ENCODE results near the gene BDH1. TPM values are rescaled to one million over a fixed set of nuclear protein-coding genes. Genes with fewer than 3 reads are reported as not detected.

Gene BDH1
- polyA plus RNA-seq, 1 donor (not counting 4 experiments of a cell fraction or from before 2014, with no cell fraction given): 30.2 TPM

DNA sequence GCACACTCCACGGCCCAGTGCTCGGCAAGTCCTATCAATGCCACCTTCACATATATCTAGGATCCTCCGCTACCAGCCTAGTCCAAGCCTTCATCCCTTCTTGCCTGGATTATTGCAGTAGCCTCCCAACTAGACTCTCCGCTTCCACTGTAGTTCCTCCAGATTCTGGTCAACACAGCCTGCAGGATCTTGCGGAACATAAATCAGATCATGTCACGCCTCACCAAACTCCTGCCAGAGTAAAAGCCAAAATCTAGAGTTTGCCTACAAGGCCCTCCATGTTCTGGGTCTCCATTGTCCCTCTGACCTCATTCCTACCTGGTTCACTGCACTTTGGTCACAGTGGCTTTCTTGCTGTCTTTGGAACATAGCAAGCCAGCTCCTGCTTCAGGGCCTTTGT lies 3.6 kb downstream of the BDH1 start:
- Histone ChIP-seq H3K9ac (ENCODE audit: control insufficient read depth, extremely low read depth, insufficient read depth, low read length) (no peak overlapping the region), H3K4me2 (ENCODE audit: control insufficient read depth, extremely low read depth, insufficient read depth, low read depth, low read length) (no peak overlapping the region), H3K27me3 (ENCODE audit: control insufficient read depth, extremely low read depth, insufficient read depth, low read length) (no peaks in the 10 kb centered on the region), H2AFZ (ENCODE audit: control insufficient read depth, low read length) (no peak overlapping the region), H3K9me1 (ENCODE audit: control insufficient read depth, extremely low read depth, insufficient read depth, low read length) (no peaks in the 10 kb centered on the region), H3K4me3 (ENCODE audit: control insufficient read depth in 2 of 3, extremely low read depth in 1 of 3, insufficient read depth in 2 of 3, low read depth in 1 of 3, low read length in 3 of 3) (no peak overlapping the region), H3K9me3 (ENCODE audit: control insufficient read depth, low read depth, low read length) (no peaks in the 10 kb centered on the region), H4K20me1 (ENCODE audit: control insufficient read depth, extremely low read depth, insufficient read depth, low read length) (no peaks in the 10 kb centered on the region), H3K27ac (ENCODE audit: control insufficient read depth, insufficient read depth, low read length) (no peak overlapping the region), H3K4me1 (ENCODE audit: control insufficient read depth, extremely low read depth, insufficient read depth, low read length) (peaks cover 20% of the 10 kb centered on the region), H3K79me2 (ENCODE audit: control insufficient read depth, insufficient read depth, low read length) (peaks cover 18% of the 10 kb centered on the region), H3K36me3 (ENCODE audit: control insufficient read depth in 2 of 2, extremely low read depth in 1 of 2, insufficient read depth in 2 of 2, low read length in 2 of 2) (peaks cover 0 to 20% of the 10 kb centered on the region in 2 experiments)
- DNase-seq (ENCODE audit: low read depth, low spot score): no peak
- TF ChIP-seq, protein P1, sequence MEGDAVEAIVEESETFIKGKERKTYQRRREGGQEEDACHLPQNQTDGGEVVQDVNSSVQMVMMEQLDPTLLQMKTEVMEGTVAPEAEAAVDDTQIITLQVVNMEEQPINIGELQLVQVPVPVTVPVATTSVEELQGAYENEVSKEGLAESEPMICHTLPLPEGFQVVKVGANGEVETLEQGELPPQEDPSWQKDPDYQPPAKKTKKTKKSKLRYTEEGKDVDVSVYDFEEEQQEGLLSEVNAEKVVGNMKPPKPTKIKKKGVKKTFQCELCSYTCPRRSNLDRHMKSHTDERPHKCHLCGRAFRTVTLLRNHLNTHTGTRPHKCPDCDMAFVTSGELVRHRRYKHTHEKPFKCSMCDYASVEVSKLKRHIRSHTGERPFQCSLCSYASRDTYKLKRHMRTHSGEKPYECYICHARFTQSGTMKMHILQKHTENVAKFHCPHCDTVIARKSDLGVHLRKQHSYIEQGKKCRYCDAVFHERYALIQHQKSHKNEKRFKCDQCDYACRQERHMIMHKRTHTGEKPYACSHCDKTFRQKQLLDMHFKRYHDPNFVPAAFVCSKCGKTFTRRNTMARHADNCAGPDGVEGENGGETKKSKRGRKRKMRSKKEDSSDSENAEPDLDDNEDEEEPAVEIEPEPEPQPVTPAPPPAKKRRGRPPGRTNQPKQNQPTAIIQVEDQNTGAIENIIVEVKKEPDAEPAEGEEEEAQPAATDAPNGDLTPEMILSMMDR (optimal IDR thresholded peaks at IDR 0.05 in 1 of 3, IDR thresholded peaks at IDR 0.05 in 1 of 3, conservative IDR thresholded peaks at IDR 0.05 in 1 of 3; ENCODE audit: extremely low read depth in 1 of 3, insufficient read depth in 2 of 3, low read length in 3 of 3): no peak
- no peak for TF ChIP-seq EZH2 (IDR thresholded peaks at IDR 0.05; ENCODE audit: low read length)
- no peak for FAIRE-seq
- dilution Hi-C loops (cut with MboI; ENCODE audit: extremely low pct_ligation_motif_present, low sequenced_read_pairs): no loop called here

DNA sequence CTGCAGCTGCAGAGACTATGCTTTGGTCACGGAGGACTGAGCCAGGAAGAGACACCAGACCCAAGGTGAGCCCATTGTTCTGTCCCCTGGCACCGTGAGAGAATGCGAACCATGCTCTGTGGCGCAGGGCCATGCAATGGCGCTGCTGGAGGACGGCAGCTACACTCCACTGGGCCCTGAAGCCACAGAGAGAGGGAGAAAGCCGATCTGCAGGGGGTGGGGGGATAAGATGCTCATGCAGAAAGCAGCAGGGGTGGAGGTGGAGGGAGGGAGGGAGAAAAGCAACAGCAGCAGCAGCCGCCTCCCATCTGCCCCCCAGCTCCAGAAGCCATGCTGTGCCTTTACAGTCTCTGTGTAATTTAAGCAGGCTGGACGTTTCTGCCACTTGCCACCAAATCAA lies 5.3 kb downstream of the BDH1 start:
- TF ChIP-seq, protein P1 (optimal IDR thresholded peaks at IDR 0.05 in 1 of 3, IDR thresholded peaks at IDR 0.05 in 1 of 3, conservative IDR thresholded peaks at IDR 0.05 in 1 of 3; ENCODE audit: extremely low read depth in 1 of 3, insufficient read depth in 2 of 3, low read length in 3 of 3): no peak
- TF ChIP-seq EZH2 (IDR thresholded peaks at IDR 0.05; ENCODE audit: low read length): no peak
- H3K27ac ChIP-seq (ENCODE audit: control insufficient read depth, insufficient read depth, low read length): no peak overlapping the region
- dilution Hi-C loops (cut with MboI; ENCODE audit: extremely low pct_ligation_motif_present, low sequenced_read_pairs): no loop called here

More for the DNA sequence above, 5.3 kb downstream of the BDH1 start:
- Histone ChIP-seq H3K4me1 (ENCODE audit: control insufficient read depth, extremely low read depth, insufficient read depth, low read length) (peaks cover 30% of the 10 kb centered on the region), H2AFZ (ENCODE audit: control insufficient read depth, low read length) (no peak overlapping the region), H3K27me3 (ENCODE audit: control insufficient read depth, extremely low read depth, insufficient read depth, low read length) (no peaks in the 10 kb centered on the region), H4K20me1 (ENCODE audit: control insufficient read depth, extremely low read depth, insufficient read depth, low read length) (no peaks in the 10 kb centered on the region), H3K9me3 (ENCODE audit: control insufficient read depth, low read depth, low read length) (no peaks in the 10 kb centered on the region), H3K79me2 (ENCODE audit: control insufficient read depth, insufficient read depth, low read length) (peaks cover 18% of the 10 kb centered on the region), H3K4me2 (ENCODE audit: control insufficient read depth, extremely low read depth, insufficient read depth, low read depth, low read length) (no peak overlapping the region), H3K4me3 (ENCODE audit: control insufficient read depth in 2 of 3, extremely low read depth in 1 of 3, insufficient read depth in 2 of 3, low read depth in 1 of 3, low read length in 3 of 3) (no peak overlapping the region), H3K9me1 (ENCODE audit: control insufficient read depth, extremely low read depth, insufficient read depth, low read length) (no peaks in the 10 kb centered on the region), H3K9ac (ENCODE audit: control insufficient read depth, extremely low read depth, insufficient read depth, low read length) (no peak overlapping the region), H3K36me3 (ENCODE audit: control insufficient read depth in 2 of 2, extremely low read depth in 1 of 2, insufficient read depth in 2 of 2, low read length in 2 of 2) (peaks cover 0 to 20% of the 10 kb centered on the region in 2 experiments)
- FAIRE-seq (no peak), DNase-seq (ENCODE audit: low read depth, low spot score) (no peak)
